ENCODE measurements around the gene DNAJB6.

Gene DNAJB6

GRCh38 chr7:157394246-157395191, 57.7 kb downstream of the DNAJB6 start:
- no peak for ATAC-seq
- TF ChIP-seq SNAI2 (CRISPR knock-in tag; IDR thresholded peaks at IDR 0.05) (no peak), ESRRG (CRISPR knock-in tag; IDR thresholded peaks at IDR 0.05) (no peak), CREB5 (CRISPR knock-in tag; IDR thresholded peaks at IDR 0.05; ENCODE audit: low read depth) (no peak), PPARA (CRISPR knock-in tag; IDR thresholded peaks at IDR 0.05; ENCODE audit: borderline replicate concordance) (no peak), ARNTL (CRISPR knock-in tag; IDR thresholded peaks at IDR 0.05; ENCODE audit: borderline replicate concordance, low read depth) (no peak), CSRNP3 (CRISPR knock-in tag; IDR thresholded peaks at IDR 0.05) (no peak), ISL1 (CRISPR knock-in tag; IDR thresholded peaks at IDR 0.05) (no peak), OSR1 (CRISPR knock-in tag; IDR thresholded peaks at IDR 0.05) (no peak), ZFP3 (CRISPR knock-in tag; IDR thresholded peaks at IDR 0.05) (no peak), ZNF70 (CRISPR knock-in tag; IDR thresholded peaks at IDR 0.05) (no peak), POU6F1 (CRISPR knock-in tag; IDR thresholded peaks at IDR 0.05; ENCODE audit: borderline replicate concordance, low read depth) (no peak), BACH2 (CRISPR knock-in tag; IDR thresholded peaks at IDR 0.05; ENCODE audit: borderline replicate concordance) (no peak), ZC3H10 (CRISPR knock-in tag; IDR thresholded peaks at IDR 0.05) (no peak), ZNF8 (CRISPR knock-in tag; IDR thresholded peaks at IDR 0.05) (no peak)

- TF ChIP-seq ZC3H10 (CRISPR knock-in tag; IDR thresholded peaks at IDR 0.05) (no peak), ARNTL (CRISPR knock-in tag; IDR thresholded peaks at IDR 0.05; ENCODE audit: borderline replicate concordance, low read depth) (no peak), ZNF565 (CRISPR knock-in tag; conservative IDR thresholded peaks at IDR 0.05; ENCODE audit: low read depth) (no peak), RARB (CRISPR knock-in tag; IDR thresholded peaks at IDR 0.05) (no peak), CSRNP3 (CRISPR knock-in tag; IDR thresholded peaks at IDR 0.05) (no peak), ISL1 (CRISPR knock-in tag; IDR thresholded peaks at IDR 0.05) (no peak), ZNF70 (CRISPR knock-in tag; IDR thresholded peaks at IDR 0.05) (no peak)
- ATAC-seq: no peak
These were observed 58.4 kb downstream of the DNAJB6 start for GRCh38 chr7:157395206-157395605.

GRCh38 chr7:157396316-157397035, 59.7 kb downstream of the DNAJB6 start:
- ATAC-seq: no peak
- TF ChIP-seq PATZ1 (CRISPR knock-in tag; IDR thresholded peaks at IDR 0.05; ENCODE audit: borderline replicate concordance) (no peak), ESRRG (CRISPR knock-in tag; IDR thresholded peaks at IDR 0.05) (no peak), ZC3H10 (CRISPR knock-in tag; IDR thresholded peaks at IDR 0.05) (no peak), OSR1 (CRISPR knock-in tag; IDR thresholded peaks at IDR 0.05) (no peak), TOX (CRISPR knock-in tag; IDR thresholded peaks at IDR 0.05; ENCODE audit: borderline replicate concordance) (no peak), ISL1 (CRISPR knock-in tag; IDR thresholded peaks at IDR 0.05) (no peak), CSDC2 (CRISPR knock-in tag; IDR thresholded peaks at IDR 0.05) (no peak)

Measured in SK-N-SH treated with all-trans-retinoic acid at 6 μM for 48 hours (cell line).